DMS153 treated with DMSO at 0.1 percent for 48 hours (cell line): ENCODE data around the gene RAP1A.
"Not testable (repeated sequence)": the region's sequence is repeated elsewhere in the genome, so short reads cannot be mapped to it uniquely, and the experiment has no call there.

Experiments used
- DNase-seq: peaks from one replicate; lab custom pipeline; 2025; ENCODE audit not compliant: unreplicated experiment; lab: John Stamatoyannopoulos, UW

Gene RAP1A

GRCh38 chr1:111660204-111661150, 40.9 kb downstream of the RAP1A start:
- DNase-seq = no peak

DNA sequence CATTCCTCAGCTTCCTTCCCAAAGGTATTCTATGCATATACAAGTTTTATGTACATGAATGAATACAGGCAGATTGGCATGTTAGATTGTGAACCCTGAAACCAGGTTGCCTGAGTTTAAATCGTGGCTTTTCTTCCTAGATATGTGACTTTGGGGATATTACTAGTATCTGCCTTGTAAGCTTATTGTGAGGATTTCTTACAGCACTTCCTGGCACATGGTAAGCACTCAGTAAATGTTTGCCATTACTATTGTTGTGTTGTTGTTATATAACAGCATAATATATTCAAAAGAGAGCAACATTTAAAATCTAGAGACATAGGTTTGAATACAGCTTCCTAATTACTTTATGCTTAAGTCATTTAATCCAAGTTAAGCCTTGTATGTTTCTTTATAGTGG, 45.1 kb downstream of the RAP1A start:
- DNase-seq = no peak

DNA sequence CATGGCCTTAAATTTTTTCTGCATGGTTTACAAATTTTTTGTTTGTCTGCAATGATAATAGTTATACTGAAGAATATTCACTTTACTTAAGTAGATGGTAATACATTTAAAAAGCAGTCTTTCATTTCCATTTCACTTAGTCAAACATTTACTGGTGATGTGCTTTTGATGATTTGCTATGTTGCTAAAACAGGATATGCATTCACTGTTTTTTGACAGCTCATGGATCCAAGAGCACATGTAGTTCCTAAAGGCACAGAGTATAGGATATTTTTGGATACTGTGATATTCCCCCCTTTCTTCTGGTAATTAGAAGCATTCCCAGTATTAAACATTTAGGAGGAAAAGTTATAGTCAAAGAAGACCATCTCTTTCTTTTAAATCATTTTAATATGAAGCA, 45.9 kb downstream of the RAP1A start:
- DNase-seq = no peak

DNA sequence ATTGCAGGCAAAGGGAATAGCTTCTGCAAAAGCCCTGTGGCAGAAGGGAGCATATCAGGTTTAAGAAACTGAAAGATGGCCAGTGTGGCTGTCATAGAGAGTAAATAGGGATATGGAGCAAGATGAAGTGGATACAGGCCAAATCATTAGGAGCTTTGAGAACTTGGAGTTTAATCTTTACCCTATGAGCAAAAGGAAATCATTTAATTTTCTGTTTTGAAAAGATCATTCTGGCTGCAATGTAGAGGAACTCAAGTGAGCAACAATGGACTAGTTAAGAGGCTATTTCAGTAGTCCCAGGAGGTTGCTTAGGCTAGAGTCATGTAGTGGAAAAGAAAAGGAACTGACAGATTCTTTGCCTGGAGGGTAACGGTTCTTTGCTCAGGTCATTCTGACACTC, 47.2 kb downstream of the RAP1A start:
- DNase-seq = no peak

DNA sequence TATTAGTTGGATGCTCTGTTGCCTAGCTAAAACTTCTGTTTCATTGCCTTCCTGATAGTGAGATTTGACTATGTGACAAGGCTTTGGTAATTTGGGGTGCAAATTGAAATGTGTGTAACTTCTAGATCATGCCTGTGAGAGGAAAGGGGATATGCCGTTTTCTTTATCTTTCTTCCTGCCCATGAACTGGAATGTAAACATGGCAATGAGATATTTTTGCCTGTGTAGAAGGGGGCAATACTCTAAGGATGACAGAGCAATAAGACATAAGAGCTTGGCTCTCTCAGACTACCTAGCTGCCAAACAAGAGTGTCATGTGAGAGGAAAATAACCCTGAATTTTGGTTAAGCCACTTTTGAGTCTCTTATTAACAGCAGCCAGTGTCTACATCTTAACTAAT, 49.7 kb downstream of the RAP1A start:
- DNase-seq = no peak

- DNase-seq = no peak
Observed at GRCh38 chr1:111671852-111672251, 52.3 kb downstream of the RAP1A start.

DNA sequence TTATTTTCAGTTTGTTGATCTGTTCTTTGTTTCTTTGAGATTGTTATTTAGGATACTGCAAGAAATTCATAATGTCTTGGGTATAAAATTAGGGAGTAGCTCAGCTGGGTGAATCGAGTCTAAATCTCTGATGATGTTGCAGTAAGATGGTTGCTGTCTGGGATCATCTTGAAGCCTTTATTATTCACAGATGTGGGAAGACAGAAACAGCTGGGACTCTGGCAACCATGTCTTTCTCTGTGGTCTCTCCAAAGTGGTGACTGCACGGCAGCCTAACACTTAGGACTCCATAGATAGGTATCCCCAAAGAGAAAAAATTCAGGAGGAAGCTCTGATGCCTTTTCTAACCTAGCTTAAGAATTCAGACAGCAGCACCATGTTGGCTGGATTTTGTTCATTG, 52.7 kb downstream of the RAP1A start:
- DNase-seq = no peak

GRCh38 chr1:111677604-111678003, 58.0 kb downstream of the RAP1A start:
- DNase-seq = no peak

GRCh38 chr1:111679541-111679940, 60.0 kb downstream of the RAP1A start:
- DNase-seq = no peak

- DNase-seq = not testable (repeated sequence)
Observed at GRCh38 chr1:111680212-111680800, 60.7 kb downstream of the RAP1A start.

DNA sequence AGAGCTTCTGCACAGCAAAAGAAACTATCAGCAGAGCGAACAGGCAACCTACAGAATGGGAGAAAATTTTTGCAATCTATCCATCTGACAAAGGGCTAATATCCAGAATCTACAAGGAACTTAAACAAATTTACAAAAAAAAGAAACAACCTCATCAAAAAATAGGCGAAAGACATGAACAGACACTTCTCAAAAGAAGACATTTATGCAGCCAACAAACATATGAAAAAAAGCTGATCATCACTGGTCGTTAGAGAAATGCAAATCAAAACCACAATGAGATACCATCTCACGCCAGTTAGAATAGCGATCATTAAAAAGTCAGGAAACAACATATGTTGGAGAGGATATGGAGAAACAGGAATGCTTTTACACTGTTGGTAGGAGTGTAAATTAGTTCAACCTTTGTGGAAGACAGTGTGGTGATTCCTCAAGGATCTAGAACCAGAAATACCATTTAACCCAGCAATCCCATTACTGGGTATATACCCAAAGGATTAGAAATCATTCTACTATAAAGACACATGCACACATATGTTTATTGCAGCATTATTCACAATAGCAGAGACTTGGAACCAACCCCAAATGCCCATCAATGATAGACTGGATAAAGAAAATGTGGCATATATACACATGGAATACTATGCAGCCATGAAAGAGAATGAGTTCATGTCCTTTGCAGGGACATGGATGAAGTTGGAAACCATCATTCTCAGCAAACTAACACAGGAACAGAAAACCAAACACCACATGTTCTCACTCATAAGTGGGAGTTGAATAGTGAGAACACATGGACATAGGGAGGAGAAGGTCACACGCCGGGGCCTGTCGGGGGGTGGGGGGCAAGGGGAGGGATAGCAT, 65.9 kb downstream of the RAP1A start:
- not testable (repeated sequence) for DNase-seq

- no peak for DNase-seq
Observed at GRCh38 chr1:111690306-111690617, 70.7 kb downstream of the RAP1A start.

- no peak for DNase-seq
Observed at GRCh38 chr1:111691886-111692285, 72.3 kb downstream of the RAP1A start.

DNA sequence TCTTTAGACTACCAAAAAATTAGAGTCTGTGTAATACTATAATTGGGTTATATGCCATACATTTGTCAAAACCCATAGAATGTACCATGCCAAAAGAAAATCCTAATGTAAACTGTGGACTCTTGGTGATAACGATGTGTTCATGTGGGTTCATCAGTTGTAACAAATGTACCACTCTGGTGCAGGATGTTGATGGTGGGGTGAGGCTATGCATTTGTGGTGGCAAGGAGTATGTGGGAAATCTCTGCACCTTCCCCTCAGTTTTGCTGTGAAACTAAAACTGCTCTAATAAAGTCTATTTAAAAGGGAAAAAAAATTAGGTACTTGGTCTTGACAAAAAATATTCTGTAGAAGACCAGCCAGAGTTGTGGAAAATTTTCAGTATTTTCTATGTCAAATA, 76.2 kb downstream of the RAP1A start:
- no peak for DNase-seq

- DNase-seq = no peak
Observed at GRCh38 chr1:111696330-111696729, 76.7 kb downstream of the RAP1A start.

DNA sequence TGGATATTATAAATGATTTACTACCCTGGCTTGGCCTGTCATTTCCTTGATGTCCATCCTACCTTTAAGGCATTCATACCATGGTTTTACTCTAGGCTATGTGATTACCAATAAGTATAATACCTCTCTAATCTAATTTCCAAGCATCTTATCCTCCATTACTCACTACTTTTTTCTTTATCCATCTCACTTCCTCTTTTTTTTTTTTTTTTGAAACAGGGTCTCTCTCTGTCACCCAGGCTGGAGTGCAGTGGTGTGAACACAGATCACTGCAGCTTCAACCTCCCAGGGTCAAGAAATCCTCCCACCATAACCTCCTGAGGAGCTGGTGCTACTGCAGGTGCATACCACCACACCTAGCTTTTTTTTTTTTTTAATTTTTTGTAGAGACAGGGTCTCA, 79.7 kb downstream of the RAP1A start:
- no peak for DNase-seq

DNA sequence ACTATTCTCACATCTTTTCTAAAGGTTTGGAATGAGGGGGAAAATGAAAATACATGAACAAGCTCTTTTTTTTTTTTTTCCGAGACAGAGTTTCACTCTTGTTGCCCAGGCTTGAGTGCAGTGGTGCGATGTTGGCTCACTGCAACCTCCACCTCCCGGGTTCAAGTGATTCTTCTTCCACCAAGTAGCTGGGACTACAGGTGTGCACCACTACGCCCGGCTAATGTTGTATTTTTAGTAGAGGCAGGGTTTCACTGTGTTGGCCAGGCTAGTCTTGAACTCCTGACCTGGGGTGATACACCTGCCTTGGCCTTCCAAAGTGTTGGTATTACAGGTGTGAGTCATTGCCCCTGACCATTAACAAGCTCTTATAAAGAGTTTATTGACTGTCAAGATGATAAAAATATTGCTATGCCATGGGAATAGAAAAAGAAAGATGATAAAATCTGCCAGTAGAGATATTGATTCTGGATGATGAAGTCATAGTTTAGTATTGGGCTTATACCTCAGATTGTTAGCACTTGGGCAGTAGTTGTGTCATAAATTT, 83.0 kb downstream of the RAP1A start:
- DNase-seq = no peak

DNA sequence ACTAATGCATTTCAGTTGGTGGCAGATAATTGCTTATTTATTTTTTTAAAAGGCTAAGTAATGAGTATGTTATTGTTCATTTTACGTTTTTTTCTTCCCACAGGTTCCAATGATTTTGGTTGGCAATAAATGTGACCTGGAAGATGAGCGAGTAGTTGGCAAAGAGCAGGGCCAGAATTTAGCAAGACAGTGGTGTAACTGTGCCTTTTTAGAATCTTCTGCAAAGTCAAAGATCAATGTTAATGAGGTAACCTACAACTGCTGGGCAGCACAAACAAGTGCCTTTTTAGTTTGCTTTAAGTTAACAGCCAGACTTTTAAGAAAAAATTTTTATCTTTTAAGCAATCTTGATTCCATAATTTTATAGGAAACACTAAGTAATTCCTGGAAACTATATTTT, 84.7 kb downstream of the RAP1A start:
- DNase-seq = no peak

- no peak for DNase-seq
Observed at GRCh38 chr1:111704776-111705175, 85.2 kb downstream of the RAP1A start.

GRCh38 chr1:111705841-111706240, 86.3 kb downstream of the RAP1A start:
- no peak for DNase-seq

DNA sequence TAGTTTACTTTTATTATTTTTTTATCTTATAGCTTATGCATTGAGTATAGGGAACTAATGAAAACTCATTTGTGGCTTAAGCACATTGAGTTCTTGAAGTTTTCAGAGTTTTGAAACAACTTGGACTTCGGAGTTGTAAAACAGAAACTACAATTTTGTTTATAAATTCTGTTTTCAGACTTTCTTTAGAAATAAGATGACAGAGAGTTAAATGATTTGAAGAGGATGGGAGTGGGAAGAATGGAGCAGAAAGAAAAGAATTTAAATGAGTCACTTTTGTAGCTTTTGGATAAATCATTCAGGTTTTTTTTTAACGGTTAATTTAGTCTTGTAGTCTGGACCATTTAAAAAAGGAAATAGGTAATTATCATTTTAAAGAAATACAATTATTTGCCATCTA, 87.3 kb downstream of the RAP1A start:
- no peak for DNase-seq

DNA sequence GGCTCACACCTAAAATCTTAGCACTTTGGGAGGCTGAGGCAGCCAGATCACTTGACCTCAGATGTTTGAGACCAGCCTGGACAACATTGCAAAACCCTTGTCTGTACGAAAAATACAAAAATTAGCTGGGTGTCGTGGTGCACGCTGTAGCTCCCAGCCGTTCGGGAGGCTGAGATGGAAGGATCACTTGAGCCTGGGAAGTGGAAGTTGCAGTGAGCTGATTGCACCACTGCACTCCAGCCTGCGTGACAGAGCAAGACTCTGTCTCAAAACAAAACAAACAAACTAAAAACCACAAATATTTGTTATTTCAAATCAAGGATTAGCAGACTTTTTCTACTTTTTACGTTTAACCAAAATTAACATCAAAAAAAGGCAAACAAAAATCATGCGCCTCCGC, 88.3 kb downstream of the RAP1A start:
- no peak for DNase-seq
